SIG-M5 treated with dmso at 0.1 percent for 504 hours (cell line): ENCODE data around the gene CPED1.
A peak's percentile ranks its signal among the peaks of the same experiment; 100 is the strongest.
"Not testable (repeated sequence)": the region's sequence is repeated elsewhere in the genome, so short reads cannot be mapped to it uniquely, and the experiment has no call there.

ENCODE experiments used
- DNase-seq: peaks from one replicate; lab custom pipeline; 2025; ENCODE audit not compliant: unreplicated experiment; lab: John Stamatoyannopoulos, UW

Gene CPED1

DNA sequence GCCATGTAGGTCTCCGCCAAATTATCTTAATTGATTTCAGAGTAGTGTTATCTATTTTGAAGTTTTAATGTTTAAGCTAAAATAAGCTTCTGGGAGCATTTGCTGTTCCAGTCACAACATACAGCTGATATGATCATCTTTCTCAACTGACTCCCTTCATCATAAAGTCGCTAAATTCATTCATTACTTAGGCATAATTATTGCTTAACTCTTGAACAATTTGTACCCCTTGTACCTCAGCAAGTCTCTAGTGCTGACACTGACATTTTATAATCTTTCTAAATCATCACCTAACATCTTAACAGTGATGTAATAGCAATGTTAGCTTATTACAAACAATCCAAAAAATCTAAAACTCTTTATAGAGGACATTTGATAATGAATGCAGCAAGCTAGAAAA lies 286.0 kb downstream of the CPED1 start:
- DNase-seq = no peak

DNA sequence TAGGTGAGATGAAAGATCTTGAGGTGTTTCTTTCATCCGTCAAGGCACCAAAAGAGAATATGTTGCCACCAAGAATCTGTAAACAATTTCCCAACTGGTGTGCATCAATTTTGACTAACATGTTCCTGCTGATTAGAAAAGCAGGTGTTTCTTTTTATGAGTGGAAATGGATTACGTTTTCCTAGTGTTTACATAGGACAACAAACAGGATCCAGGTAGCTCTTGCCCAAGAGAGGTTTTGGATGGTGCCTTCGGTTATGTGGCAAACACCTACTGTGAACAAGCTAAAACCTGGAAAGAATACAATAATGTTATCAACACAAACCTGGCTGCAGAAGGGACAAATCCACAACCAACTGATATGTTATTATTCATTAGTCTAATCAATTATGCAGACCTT lies 286.7 kb downstream of the CPED1 start:
- DNase-seq = no peak

DNA sequence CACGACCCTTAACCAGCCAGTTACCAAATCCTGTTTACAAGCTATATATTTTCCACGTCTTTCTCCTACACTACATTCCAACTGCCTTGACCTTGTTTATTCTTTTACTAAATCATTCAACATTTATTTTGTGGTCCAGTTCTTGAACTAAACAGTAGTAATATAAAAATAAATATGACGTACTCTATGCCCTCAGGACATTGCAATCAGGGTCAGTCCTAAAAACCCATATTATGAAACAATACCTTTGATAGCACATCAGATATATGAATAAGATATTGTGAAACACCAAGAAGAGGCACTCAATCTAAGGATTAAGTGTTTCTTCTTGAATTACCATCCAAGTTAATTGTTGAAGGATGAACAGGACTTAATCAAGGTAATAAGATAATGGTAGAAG lies 287.8 kb downstream of the CPED1 start:
- DNase-seq = no peak

GRCh38 chr7:121278120-121279021 lies 289.9 kb downstream of the CPED1 start:
- no peak for DNase-seq

- no peak for DNase-seq
Observed at GRCh38 chr7:121279060-121279620, 290.6 kb downstream of the CPED1 start.

DNA sequence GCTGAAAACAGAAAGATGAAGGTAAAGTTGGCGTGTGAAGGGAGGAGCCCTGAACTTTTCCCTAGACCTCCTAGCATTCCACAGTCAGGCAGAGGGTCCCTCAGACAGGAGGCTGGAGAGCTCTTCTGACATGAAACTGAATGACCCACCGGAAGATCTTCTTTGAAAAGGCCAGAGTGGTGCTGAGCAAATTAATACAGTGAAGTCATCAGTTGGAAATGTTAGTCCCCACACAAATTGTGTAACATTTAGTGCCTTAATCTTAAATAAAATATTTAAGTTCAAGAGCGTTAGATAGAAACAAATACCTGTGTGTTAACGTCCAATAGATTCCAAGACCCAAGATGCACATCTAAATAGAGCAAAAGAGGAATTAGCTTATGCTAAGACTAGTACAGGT lies 291.3 kb downstream of the CPED1 start:
- DNase-seq = no peak

GRCh38 chr7:121280656-121281055 lies 292.1 kb downstream of the CPED1 start:
- DNase-seq = no peak

DNA sequence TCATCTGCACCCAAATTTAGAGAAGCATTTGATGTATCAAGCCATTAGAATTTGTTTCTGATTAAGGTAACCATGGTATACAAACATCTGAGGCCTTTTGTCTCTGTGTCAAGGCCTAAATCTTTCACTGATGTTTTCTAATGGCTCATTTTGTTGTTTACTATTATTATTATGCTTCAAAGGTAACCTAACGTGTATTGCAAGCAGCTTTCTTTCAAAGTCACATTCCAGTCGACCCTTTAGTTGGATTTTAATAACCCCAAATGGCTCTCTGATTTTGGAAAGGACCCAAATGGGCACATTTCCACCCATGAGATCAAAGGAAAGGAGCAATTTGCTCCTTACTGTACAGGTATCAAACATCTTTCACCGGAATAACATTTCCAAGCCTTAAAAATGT lies 293.6 kb downstream of the CPED1 start:
- no peak for DNase-seq

DNA sequence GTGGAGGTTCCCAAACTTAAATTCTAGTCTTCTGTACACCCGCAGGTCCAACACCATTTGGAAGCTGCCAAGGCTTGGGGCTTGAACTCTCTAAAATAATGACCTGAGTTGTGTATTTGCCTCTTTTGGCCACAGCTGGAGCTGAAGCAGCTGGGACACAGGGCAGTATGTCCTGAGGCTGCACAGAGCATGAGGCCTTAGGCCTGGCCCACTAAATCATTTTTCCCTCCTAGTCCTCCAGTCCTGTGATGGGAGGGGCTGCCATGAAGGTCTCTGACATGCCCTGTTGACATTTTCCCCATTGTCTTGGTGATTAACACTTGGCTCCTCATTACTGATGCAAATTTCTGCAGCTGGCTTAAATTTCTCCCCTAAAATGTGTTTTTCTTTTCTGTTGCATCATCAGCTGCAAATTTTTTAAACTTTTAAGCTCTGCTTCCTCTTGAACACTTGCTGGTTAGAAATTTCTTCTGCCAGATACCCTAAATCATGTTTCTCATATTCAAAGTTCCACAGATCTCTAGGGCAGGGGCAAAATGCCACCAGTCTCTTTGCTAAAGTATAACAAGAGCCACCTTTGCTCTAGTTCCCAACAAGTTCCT lies 296.7 kb downstream of the CPED1 start:
- DNase-seq = no peak

- DNase-seq = no peak
Observed at GRCh38 chr7:121286186-121286585, 297.7 kb downstream of the CPED1 start.

- DNase-seq = no peak
Observed at GRCh38 chr7:121286742-121287734, 298.5 kb downstream of the CPED1 start.

- no peak for DNase-seq
Observed at GRCh38 chr7:121288894-121289293, 300.4 kb downstream of the CPED1 start.

DNA sequence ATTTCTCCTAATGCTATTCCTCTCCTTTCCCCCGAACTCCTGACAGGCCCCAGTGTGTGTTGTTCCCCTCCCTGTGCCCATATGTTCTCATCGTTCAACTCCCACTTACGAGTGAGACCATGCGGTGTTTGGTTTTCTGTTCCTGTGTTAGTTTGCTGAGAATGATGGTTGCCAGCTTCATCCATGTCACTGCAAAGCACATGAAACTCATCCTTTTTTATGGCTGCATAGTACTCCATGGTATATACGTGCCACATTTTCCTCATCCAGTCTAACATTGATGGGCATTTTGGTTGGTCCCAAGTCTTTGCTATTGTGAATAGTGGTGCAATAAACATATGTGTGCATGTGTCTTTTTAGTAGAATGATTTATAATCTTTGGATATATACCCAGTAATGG lies 301.4 kb downstream of the CPED1 start:
- DNase-seq = not testable (repeated sequence)

GRCh38 chr7:121294448-121294992 lies 306.0 kb downstream of the CPED1 start:
- no peak for DNase-seq

DNA sequence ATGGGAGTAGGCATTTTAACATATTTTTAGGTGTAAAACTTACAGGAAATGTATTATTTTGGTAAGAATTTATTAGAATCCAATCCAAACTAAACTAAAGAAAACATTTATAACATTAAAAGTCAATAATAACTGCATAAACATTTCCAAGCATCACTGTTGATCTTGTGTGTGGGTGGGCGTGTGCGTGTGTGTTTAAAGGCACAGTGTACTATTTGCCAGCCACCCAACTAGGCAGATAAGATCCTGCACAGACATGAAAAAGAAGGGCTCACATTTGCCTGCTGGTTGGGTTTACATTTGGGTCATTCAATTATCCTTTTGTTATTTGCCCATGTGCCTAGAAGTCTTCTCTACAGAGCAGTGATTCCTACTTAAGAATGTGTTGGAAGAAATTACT lies 309.3 kb downstream of the CPED1 start:
- DNase-seq = no peak

DNA sequence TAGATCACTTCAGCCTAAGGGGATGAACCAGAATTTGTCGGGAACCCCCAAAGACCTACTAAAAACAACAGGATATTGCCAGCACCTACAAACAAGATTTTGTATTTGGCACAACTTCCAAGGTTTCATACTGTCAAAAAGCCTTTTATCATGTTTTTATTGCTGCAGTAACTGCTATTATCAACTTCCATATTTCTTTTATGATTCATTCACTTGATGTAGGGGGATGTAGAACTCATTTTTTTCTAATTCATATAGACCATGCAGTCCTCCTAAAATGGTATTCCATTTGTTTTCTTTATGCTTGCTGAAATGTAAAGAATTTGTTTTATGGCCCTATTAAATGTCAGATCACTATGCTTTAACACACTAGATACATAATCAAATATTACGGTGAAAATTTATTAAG lies 310.3 kb downstream of the CPED1 start:
- no peak for DNase-seq

GRCh38 chr7:121300685-121301420 lies 312.3 kb downstream of the CPED1 start:
- DNase-seq = no peak

DNA sequence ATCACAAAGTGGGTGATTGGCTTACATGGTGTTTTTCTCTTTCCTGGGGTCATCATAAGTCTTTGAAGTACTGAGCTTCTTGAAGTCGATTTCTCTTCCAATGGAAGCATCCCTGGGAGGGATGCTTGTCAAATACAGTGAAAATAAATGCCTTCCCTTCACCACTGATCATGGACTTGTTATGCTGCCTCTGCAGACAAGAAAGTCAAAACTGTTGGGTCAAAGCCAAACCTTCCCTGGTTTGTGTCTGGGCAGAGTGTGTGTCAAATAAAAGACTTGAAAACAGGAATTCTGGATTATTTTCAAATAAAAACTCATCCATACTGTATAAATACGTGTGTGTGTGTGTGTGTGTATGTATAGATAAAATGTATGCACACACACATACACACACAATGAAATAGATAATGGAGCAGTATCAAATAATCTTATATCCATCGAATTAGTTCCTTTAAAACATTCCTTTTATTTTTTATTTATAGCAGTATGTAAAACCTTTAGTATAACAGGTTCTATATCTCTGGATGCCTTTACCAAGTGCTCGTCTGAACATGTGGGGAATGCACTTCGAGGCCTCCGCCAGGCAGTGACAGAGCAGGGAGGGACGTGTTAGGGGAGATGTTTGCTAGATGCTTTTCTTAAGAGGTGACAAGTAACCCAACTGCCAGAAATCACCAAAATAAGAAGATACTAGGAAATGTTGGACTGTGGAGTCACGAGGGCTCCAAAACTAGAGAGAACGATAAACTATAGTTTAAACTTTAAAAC lies 313.1 kb downstream of the CPED1 start:
- no peak for DNase-seq

DNA sequence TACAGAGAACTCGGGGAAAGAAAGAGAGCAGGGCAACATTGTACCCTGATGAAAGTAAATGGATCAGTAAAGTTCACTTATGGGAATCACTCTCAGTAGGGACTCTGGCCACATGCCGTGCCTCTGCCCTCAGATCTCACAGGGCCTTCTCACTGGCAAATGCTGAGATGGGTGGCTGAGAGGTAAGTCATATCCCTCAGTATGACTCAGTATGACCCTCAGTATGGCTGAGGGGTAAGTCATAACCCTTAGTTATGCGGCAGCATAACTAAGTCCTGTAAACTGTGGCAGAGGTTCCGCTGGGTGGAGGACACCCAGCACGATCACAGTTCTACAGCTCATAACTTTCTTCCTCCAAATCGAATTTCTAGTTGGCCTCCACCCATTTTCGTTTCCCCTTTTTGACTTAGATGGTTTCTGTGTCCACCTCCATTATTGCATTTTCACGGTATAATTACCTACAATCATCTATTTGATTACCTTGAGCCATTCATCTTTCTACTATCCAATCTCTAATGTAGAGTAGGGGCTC lies 313.8 kb downstream of the CPED1 start:
- peak; percentile 15 for DNase-seq
